WTC11 (cell line): ENCODE measurements around the gene RFX8. TPM values are rescaled to one million over a fixed set of nuclear protein-coding genes. Genes with fewer than 3 reads are reported as not detected.
A peak's percentile ranks its signal among the peaks of the same experiment; 100 is the strongest.

Source experiments
- ATAC-seq: fragments of 200-7000 bp; cut with Tn5 transposase; 2 replicates; pipeline ENCODE4 v1.10.0; 2021; ENCODE audit warnings: mild to moderate bottlenecking, moderate library complexity
- CTCF ChIA-PET: fragments of 300-600 bp; sonication (Branson Sonifier 250); formaldehyde crosslinking; loops from one replicate; lab custom pipeline; 2021; ENCODE audit warnings: antibody characterized with exemption; lab: Charles Lee
- POLR2A ChIA-PET: fragments of 350-600 bp; sonication (Branson Sonifier 250); formaldehyde crosslinking; loops from one replicate; lab custom pipeline; 2021; ENCODE audit warnings: antibody characterized with exemption; lab: Charles Lee
- DNase-seq: peaks from one replicate; pipeline ENCODE4 v3.0.0; 2021; ENCODE audit warnings: low spot score
- H3K27ac Mint-ChIP-seq: 2 replicates; pipeline ENCODE4 v1.8.0; 2021; ENCODE audit warnings: mixed read lengths
- H3K27me3 Mint-ChIP-seq: 2 replicates; pipeline ENCODE4 v1.8.0; 2021; ENCODE audit warnings: low read depth, mild to moderate bottlenecking, moderate library complexity, mixed read lengths
- H3K36me3 Mint-ChIP-seq: 2 replicates; pipeline ENCODE4 v1.8.0; 2021; ENCODE audit warnings: mixed read lengths
- H3K4me1 Mint-ChIP-seq: 2 replicates; pipeline ENCODE4 v1.8.0; 2022; ENCODE audit warnings: mixed read lengths
- H3K4me3 Mint-ChIP-seq: 2 replicates; pipeline ENCODE4 v1.8.0; 2021; ENCODE audit warnings: mild to moderate bottlenecking, moderate library complexity, mixed read lengths
- H3K9me3 Mint-ChIP-seq: 2 replicates; pipeline ENCODE4 v1.8.0; 2021; ENCODE audit warnings: mixed read lengths
- CREB1 ChIP-seq: sonication (generic); formaldehyde crosslinking; IDR thresholded peaks from 2 replicates; pipeline ENCODE4 v1.8.0; 2023; ENCODE audit warnings: mild to moderate bottlenecking, missing genetic modification reagents
- CREM ChIP-seq: sonication (generic); formaldehyde crosslinking; IDR thresholded peaks from 2 replicates; pipeline ENCODE4 v1.8.1; 2022; ENCODE audit warnings: mild to moderate bottlenecking, missing genetic modification reagents, moderate library complexity
- CTCF ChIP-seq: fragments of 200-600 bp; IDR thresholded peaks from 2 replicates; pipeline ENCODE4 v1.8.0; 2022; ENCODE audit warnings: antibody characterized with exemption
- ESRRA ChIP-seq: sonication (generic); formaldehyde crosslinking; IDR thresholded peaks from 2 replicates; pipeline ENCODE4 v1.8.1; 2022; ENCODE audit warnings: mild to moderate bottlenecking, missing genetic modification reagents, borderline replicate concordance
- JAZF1 ChIP-seq: fragments of 250-450 bp; sonication (Bioruptor Pico); IDR thresholded peaks from 2 replicates; pipeline ENCODE4 v1.9.0; 2021; ENCODE audit warnings: moderate library complexity, mild to moderate bottlenecking, inconsistent platforms
- KAT7 ChIP-seq: sonication (generic); formaldehyde crosslinking; IDR thresholded peaks from 2 replicates; pipeline ENCODE4 v1.8.1; 2023; ENCODE audit warnings: missing genetic modification reagents, mild to moderate bottlenecking, borderline replicate concordance
- MXD4 ChIP-seq: fragments of 250-450 bp; sonication (Bioruptor Pico); IDR thresholded peaks from 2 replicates; pipeline ENCODE4 v1.8.0; 2021; ENCODE audit warnings: mild to moderate bottlenecking, moderate library complexity, borderline replicate concordance
- NFYB ChIP-seq: sonication (generic); formaldehyde crosslinking; conservative IDR thresholded peaks from 2 replicates; pipeline ENCODE4 v1.8.0; 2022; ENCODE audit warnings: low read depth, missing genetic modification reagents
- NR1H2 ChIP-seq: sonication (generic); formaldehyde crosslinking; IDR thresholded peaks from 2 replicates; pipeline ENCODE4 v1.9.0; 2021; ENCODE audit warnings: mild to moderate bottlenecking, moderate library complexity, missing genetic modification reagents
- SMAD3 ChIP-seq: sonication (generic); formaldehyde crosslinking; IDR thresholded peaks from 2 replicates; pipeline ENCODE4 v1.8.0; 2022; ENCODE audit warnings: missing genetic modification reagents, mild to moderate bottlenecking, borderline replicate concordance
- SP1 ChIP-seq: sonication (generic); formaldehyde crosslinking; conservative IDR thresholded peaks from 2 replicates; pipeline ENCODE4 v1.8.1; 2022; ENCODE audit warnings: missing genetic modification reagents
- ZNF219 ChIP-seq: sonication (generic); formaldehyde crosslinking; IDR thresholded peaks from 2 replicates; pipeline ENCODE4 v1.8.0; 2023; ENCODE audit warnings: missing genetic modification reagents, mild to moderate bottlenecking, borderline replicate concordance
- ZNF671 ChIP-seq: fragments of 250-450 bp; sonication (Bioruptor Pico); IDR thresholded peaks from 2 replicates; pipeline ENCODE4 v1.8.0; 2021; ENCODE audit warnings: mild to moderate bottlenecking
- total RNA-seq: library from RNA; stranded (reverse); gene quantifications from 3 replicates; pipeline ENCODE4 v1.2.3, GENCODE V29; 2021
- TF ChIP-seq, protein P1 (sequence below): sonication (generic); formaldehyde crosslinking; IDR thresholded peaks from 2 replicates; pipeline ENCODE4 v1.8.1; 2022; ENCODE audit warnings: mild to moderate bottlenecking, moderate library complexity, missing genetic modification reagents
- TF ChIP-seq, protein P2 (sequence below): sonication (generic); formaldehyde crosslinking; IDR thresholded peaks from 2 replicates; pipeline ENCODE4 v1.8.1; 2023; ENCODE audit warnings: mild to moderate bottlenecking, missing genetic modification reagents, borderline replicate concordance

The RFX8 gene
- total RNA-seq, 1 experiment from 2014 or later = 0.28 TPM

GRCh38 chr2:101401326-101401665 lies 73.6 kb downstream of the RFX8 start:
- DNase-seq (no peak), ATAC-seq (no peak)
- Mint-ChIP-seq H3K36me3 (no peaks in the 10 kb centered on the region), H3K27me3 (no peaks in the 10 kb centered on the region; the same call in 1 of the 2 replicates), H3K4me1 (peaks cover 26% of the 10 kb centered on the region), H3K27ac (no peak overlapping the region), H3K9me3 (no peaks in the 10 kb centered on the region), H3K4me3 (no peak overlapping the region)
- ChIA-PET POLR2A (no interaction called here), CTCF (interaction anchor here (1.0 to 2.3 kb wide), 5 partner anchors 51 to 120 kb away, joined by 3 to 8 read pairs (median 4); no protein-coding TSS in a partner anchor)
- TF ChIP-seq CTCF (no peak), ESRRA (CRISPR knock-in tag) (no peak), KAT7 (CRISPR knock-in tag) (no peak), NR1H2 (no peak), CREB1 (no peak), ZNF219 (CRISPR knock-in tag) (no peak), NFYB (CRISPR knock-in tag) (no peak)
- TF ChIP-seq, protein P1, sequence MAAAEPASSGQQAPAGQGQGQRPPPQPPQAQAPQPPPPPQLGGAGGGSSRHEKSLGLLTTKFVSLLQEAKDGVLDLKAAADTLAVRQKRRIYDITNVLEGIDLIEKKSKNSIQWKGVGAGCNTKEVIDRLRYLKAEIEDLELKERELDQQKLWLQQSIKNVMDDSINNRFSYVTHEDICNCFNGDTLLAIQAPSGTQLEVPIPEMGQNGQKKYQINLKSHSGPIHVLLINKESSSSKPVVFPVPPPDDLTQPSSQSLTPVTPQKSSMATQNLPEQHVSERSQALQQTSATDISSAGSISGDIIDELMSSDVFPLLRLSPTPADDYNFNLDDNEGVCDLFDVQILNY (CRISPR knock-in tag) = no peak
- TF ChIP-seq, protein P2, sequence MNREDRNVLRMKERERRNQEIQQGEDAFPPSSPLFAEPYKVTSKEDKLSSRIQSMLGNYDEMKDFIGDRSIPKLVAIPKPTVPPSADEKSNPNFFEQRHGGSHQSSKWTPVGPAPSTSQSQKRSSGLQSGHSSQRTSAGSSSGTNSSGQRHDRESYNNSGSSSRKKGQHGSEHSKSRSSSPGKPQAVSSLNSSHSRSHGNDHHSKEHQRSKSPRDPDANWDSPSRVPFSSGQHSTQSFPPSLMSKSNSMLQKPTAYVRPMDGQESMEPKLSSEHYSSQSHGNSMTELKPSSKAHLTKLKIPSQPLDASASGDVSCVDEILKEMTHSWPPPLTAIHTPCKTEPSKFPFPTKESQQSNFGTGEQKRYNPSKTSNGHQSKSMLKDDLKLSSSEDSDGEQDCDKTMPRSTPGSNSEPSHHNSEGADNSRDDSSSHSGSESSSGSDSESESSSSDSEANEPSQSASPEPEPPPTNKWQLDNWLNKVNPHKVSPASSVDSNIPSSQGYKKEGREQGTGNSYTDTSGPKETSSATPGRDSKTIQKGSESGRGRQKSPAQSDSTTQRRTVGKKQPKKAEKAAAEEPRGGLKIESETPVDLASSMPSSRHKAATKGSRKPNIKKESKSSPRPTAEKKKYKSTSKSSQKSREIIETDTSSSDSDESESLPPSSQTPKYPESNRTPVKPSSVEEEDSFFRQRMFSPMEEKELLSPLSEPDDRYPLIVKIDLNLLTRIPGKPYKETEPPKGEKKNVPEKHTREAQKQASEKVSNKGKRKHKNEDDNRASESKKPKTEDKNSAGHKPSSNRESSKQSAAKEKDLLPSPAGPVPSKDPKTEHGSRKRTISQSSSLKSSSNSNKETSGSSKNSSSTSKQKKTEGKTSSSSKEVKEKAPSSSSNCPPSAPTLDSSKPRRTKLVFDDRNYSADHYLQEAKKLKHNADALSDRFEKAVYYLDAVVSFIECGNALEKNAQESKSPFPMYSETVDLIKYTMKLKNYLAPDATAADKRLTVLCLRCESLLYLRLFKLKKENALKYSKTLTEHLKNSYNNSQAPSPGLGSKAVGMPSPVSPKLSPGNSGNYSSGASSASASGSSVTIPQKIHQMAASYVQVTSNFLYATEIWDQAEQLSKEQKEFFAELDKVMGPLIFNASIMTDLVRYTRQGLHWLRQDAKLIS (CRISPR knock-in tag) = no peak

DNA sequence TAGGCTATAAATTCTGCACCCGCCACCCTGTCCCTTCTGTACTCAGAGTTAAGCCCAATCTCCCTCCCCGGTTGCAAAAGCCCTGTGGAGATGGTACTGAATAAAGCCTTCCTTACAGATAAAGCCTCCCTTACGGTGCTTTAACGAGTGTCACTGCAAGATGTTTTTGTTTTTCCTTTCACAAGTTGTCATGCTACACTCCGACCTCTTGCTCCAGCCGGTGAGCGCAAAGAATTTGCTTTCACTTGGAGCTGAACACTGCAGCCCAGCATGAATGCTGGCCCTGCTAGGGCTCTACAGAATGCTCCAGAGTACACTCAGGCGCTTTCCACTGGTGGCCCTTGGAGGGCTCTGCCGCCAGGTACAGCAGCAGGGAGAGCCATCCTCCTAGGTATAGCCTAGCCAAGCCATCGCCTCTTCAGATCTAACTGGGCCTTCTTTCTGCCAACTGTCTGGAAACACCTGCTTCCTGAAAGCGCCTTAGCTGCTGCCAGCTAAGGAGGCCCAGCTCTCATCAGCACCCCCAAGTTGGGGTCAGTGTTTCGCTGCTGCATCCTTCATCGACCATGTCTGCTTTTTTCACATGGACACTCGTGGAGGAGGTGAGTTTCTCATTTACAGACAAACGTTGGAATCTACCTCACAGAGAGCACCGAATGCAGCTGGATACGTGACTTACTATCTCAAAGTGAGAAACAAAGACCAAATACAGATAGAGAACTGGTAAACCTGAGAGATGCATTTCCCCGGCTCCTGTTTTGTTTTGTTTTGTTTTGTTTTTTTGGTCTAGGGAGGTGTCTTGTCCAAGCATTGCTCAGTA lies 74.2 kb downstream of the RFX8 start:
- no peak overlapping the region for H3K4me3 Mint-ChIP-seq
- ATAC-seq (peak; percentile 60), DNase-seq (no peak)
- H3K9me3 Mint-ChIP-seq = no peaks in the 10 kb centered on the region
- CTCF ChIA-PET = interaction anchor here (1.0 to 2.3 kb wide), 7 partner anchors 8 to 120 kb away, joined by 3 to 8 read pairs (median 4); no protein-coding TSS in a partner anchor
- no peak overlapping the region for H3K27ac Mint-ChIP-seq
- no peaks in the 10 kb centered on the region; the same call in 1 of the 2 replicates for H3K27me3 Mint-ChIP-seq
- H3K4me1 Mint-ChIP-seq = peaks cover 23% of the 10 kb centered on the region
- POLR2A ChIA-PET = no interaction called here
- H3K36me3 Mint-ChIP-seq = no peaks in the 10 kb centered on the region
- TF ChIP-seq JAZF1 (CRISPR knock-in tag) = no peak
- TF ChIP-seq CREM (CRISPR knock-in tag) = no peak
- no peak for TF ChIP-seq SP1
- TF ChIP-seq SMAD3 (CRISPR knock-in tag) = no peak
- TF ChIP-seq CTCF = no peak
- TF ChIP-seq ZNF671 = no peak
- no peak for TF ChIP-seq MXD4 (CRISPR knock-in tag)
